Loucy (cell line): ENCODE data around the gene RNF38.

Experiments
- H2AFZ ChIP-seq: fragments of 200-600 bp; sonication (generic); 2 replicates; pipeline ENCODE4 v1.6.0; 2016; ENCODE audit warnings: antibody characterized with exemption, mild to moderate bottlenecking, low read length, moderate library complexity
- H3F3A ChIP-seq: fragments of 200-600 bp; 2 replicates; pipeline ENCODE4 v1.6.0; 2016; ENCODE audit warnings: antibody characterized with exemption, low read depth, mild to moderate bottlenecking
- H3K27me3 ChIP-seq: fragments of 200-600 bp; sonication (generic); 2 replicates; pipeline ENCODE4 v1.6.1; 2014; ENCODE audit warnings: low read length, mild to moderate bottlenecking; ENCODE audit not compliant: insufficient read depth, poor library complexity, severe bottlenecking
- H3K36me3 ChIP-seq: fragments of 200-600 bp; sonication (generic); 2 replicates; pipeline ENCODE4 v1.6.1; 2016; ENCODE audit warnings: low read length; ENCODE audit not compliant: insufficient read depth
- H3K4me1 ChIP-seq: fragments of 200-600 bp; sonication (generic); 2 replicates; pipeline ENCODE4 v1.5.1; 2014; ENCODE audit warnings: low read length, mild to moderate bottlenecking; ENCODE audit not compliant: insufficient read depth, poor library complexity, severe bottlenecking
- H3K4me2 ChIP-seq: fragments of 200-600 bp; sonication (generic); 2 replicates; pipeline ENCODE4 v1.6.0; 2014; ENCODE audit warnings: antibody characterized with exemption, low read length, low read depth, mild to moderate bottlenecking; ENCODE audit not compliant: poor library complexity, severe bottlenecking
- H3K4me3 ChIP-seq: fragments of 200-600 bp; sonication (generic); 2 replicates; pipeline ENCODE4 v1.5.1; 2014; ENCODE audit warnings: low read length, mild to moderate bottlenecking, mixed read lengths; ENCODE audit not compliant: poor library complexity, severe bottlenecking
- H3K79me2 ChIP-seq: fragments of 200-600 bp; sonication (generic); 2 replicates; pipeline ENCODE4 v1.6.1; 2014; ENCODE audit warnings: low read length; ENCODE audit not compliant: insufficient read depth
- H3K9ac ChIP-seq: fragments of 200-600 bp; sonication (generic); 2 replicates; pipeline ENCODE4 v1.6.0; 2014; ENCODE audit warnings: mild to moderate bottlenecking, low read depth, low read length, moderate library complexity; ENCODE audit not compliant: poor library complexity, severe bottlenecking
- H3K9me2 ChIP-seq: fragments of 200-600 bp; sonication (generic); replicated peaks from 2 replicates; pipeline ENCODE4 v1.6.1; 2016; ENCODE audit warnings: low read depth, low read length, mixed read lengths
- H3K9me3 ChIP-seq: fragments of 200-600 bp; sonication (generic); 2 replicates; pipeline ENCODE4 v1.6.1; 2014; ENCODE audit warnings: mild to moderate bottlenecking, antibody characterized with exemption, low read length, low read depth; ENCODE audit not compliant: insufficient read depth
- H4K20me1 ChIP-seq: fragments of 200-600 bp; sonication (generic); 2 replicates; pipeline ENCODE4 v1.6.0; 2014; ENCODE audit warnings: antibody characterized with exemption, low read length, mild to moderate bottlenecking; ENCODE audit not compliant: insufficient read depth, poor library complexity, severe bottlenecking
- CTCF ChIP-seq: fragments of 200-600 bp; sonication (generic); conservative IDR thresholded peaks from 2 replicates; pipeline ENCODE4 v1.5.1; 2014; ENCODE audit warnings: mild to moderate bottlenecking, antibody characterized with exemption, low read length
- EZH2phosphoT487 ChIP-seq: fragments of 200-600 bp; IDR thresholded peaks from 2 replicates; pipeline ENCODE4 v1.6.1; 2018; ENCODE audit warnings: antibody characterized with exemption, mild to moderate bottlenecking, moderate library complexity, borderline replicate concordance

RNF38 gene

GRCh38 chr9:36431078-36431477, 31.0 kb upstream of the RNF38 start:
- Histone ChIP-seq H3K4me3 (no peak overlapping the region), H3K4me2 (no peak overlapping the region), H3K79me2 (peaks cover 26% of the 10 kb centered on the region), H3K9me2 (no peaks in the 10 kb centered on the region), H3F3A (peaks cover 7% of the 10 kb centered on the region; the same call in 1 of the 2 replicates), H3K9me3 (no peaks in the 10 kb centered on the region), H2AFZ (no peak overlapping the region), H3K36me3 (peaks cover 3% of the 10 kb centered on the region; the same call in 1 of the 2 replicates), H3K9ac (no peak overlapping the region), H4K20me1 (peaks cover 6% of the 10 kb centered on the region), H3K4me1 (peaks cover 18% of the 10 kb centered on the region), H3K27me3 (no peaks in the 10 kb centered on the region)
- TF ChIP-seq EZH2phosphoT487: no peak
- TF ChIP-seq CTCF: no peak; the same call in 1 of the 2 replicates

DNA sequence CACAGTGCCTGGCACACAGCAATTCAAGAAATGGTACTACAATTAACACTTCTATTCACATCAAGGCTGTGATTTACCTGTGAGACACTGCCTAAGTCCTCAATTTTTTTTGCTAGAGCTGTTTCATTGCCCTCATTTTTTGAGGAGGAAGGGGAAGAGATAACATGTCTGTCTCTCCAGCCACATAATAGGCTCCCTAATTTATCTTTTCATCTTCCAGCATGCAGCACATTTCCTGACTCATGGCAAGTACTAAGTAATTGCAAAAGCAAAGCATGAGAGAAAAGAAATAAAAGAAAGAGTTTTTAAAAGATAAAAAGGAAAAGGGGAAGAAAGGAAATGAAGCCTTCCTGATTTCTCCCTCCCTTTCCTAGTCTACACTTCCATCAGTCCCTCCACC, 26.9 kb upstream of the RNF38 start:
- Histone ChIP-seq H3K9me3 (no peaks in the 10 kb centered on the region), H3K4me2 (peak overlapping the region; percentile 10), H3K27me3 (no peaks in the 10 kb centered on the region), H3K79me2 (peaks cover 22% of the 10 kb centered on the region), H4K20me1 (peaks cover 4% of the 10 kb centered on the region), H3K9me2 (no peaks in the 10 kb centered on the region), H3K4me3 (no peak overlapping the region), H3K4me1 (peaks cover 12% of the 10 kb centered on the region), H3K36me3 (peaks cover 10% of the 10 kb centered on the region; the same call in 1 of the 2 replicates), H3F3A (peaks cover 7% of the 10 kb centered on the region; the same call in 1 of the 2 replicates), H2AFZ (no peak overlapping the region), H3K9ac (no peak overlapping the region)
- TF ChIP-seq EZH2phosphoT487: no peak
- TF ChIP-seq CTCF: no peak

GRCh38 chr9:36426348-36426747, 26.3 kb upstream of the RNF38 start:
- Histone ChIP-seq H3K27me3 (no peaks in the 10 kb centered on the region), H2AFZ (no peak overlapping the region), H3F3A (peaks cover 7% of the 10 kb centered on the region; the same call in 1 of the 2 replicates), H3K9me2 (no peaks in the 10 kb centered on the region), H3K4me1 (peaks cover 12% of the 10 kb centered on the region), H3K4me3 (no peak overlapping the region), H3K4me2 (peak overlapping the region; percentile 10), H3K9me3 (no peaks in the 10 kb centered on the region), H4K20me1 (peaks cover under 1% of the 10 kb centered on the region), H3K36me3 (peaks cover 10% of the 10 kb centered on the region; the same call in 1 of the 2 replicates), H3K79me2 (peaks cover 16% of the 10 kb centered on the region), H3K9ac (no peak overlapping the region)
- TF ChIP-seq EZH2phosphoT487 (no peak), CTCF (no peak)
